Nephron progenitor cell (in vitro differentiated cells): ENCODE results near the gene MAST2.

Source experiments
- DNase-seq: peaks from one replicate; pipeline ENCODE4 v3.0.0; 2021
- H3K27ac Mint-ChIP-seq: 2 replicates; pipeline ENCODE4 v1.8.0; 2021; ENCODE audit warnings: mild to moderate bottlenecking, moderate library complexity, mixed read lengths
- H3K27me3 Mint-ChIP-seq: 2 replicates; pipeline ENCODE4 v1.8.0; 2021; ENCODE audit warnings: mild to moderate bottlenecking, low read depth, mixed read lengths; ENCODE audit not compliant: poor library complexity
- H3K36me3 Mint-ChIP-seq: 2 replicates; pipeline ENCODE4 v1.8.0; 2021; ENCODE audit warnings: low read depth, mixed read lengths
- H3K4me1 Mint-ChIP-seq: 2 replicates; pipeline ENCODE4 v1.8.0; 2021; ENCODE audit warnings: mixed read lengths
- H3K4me3 Mint-ChIP-seq: 2 replicates; pipeline ENCODE4 v1.8.0; 2021; ENCODE audit warnings: mild to moderate bottlenecking, moderate library complexity, mixed read lengths
- H3K9me3 Mint-ChIP-seq: 2 replicates; pipeline ENCODE4 v1.8.0; 2021; ENCODE audit warnings: mild to moderate bottlenecking, moderate library complexity, mixed read lengths
- TF ChIP-seq, protein P1 (sequence below): fragments of 200-600 bp; sonication (generic); IDR thresholded peaks from 2 replicates; pipeline ENCODE4 v1.5.0; 2021; ENCODE audit warnings: antibody characterized with exemption

The MAST2 gene

DNA sequence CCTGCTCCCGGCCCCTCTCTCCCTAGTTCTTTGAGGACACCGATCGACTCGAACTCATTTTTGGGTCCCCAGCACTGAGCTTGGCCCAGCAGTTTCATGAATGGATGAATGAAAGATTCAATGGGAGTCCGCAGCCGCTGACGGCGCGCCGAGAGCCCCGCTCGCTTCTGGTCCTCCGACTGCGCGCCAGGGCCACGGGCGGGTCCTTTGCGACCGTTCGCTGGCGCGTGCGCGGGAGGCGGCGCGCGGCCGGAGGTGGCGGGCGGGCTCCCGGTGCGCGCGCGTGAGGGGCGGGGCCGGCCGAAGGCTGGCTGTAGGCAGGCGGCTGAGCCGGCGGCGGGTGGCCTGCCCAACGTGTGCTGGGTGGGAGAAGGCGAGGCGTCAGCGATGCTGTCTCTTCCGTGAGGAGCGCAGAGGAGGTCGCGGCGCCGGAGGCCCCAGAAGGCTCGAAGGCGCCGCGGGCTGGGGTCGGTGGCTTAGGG lies at the start of gene MAST2:
TSS of gene MAST2 (plus strand) at position 314 of the 482 bp plus-strand sequence. CDS start 284 bp downstream, outside the sequence.
- DNase-seq: peak; percentile 95
- peaks cover 8% of the 10 kb centered on the region for H3K27me3 Mint-ChIP-seq
- H3K4me3 Mint-ChIP-seq: peak within 1 kb of the TSS; percentile 98
- H3K36me3 Mint-ChIP-seq: peaks cover 27% of the 10 kb centered on the region
- H3K4me1 Mint-ChIP-seq: peaks cover 46% of the 10 kb centered on the region
- TF ChIP-seq, protein P1, sequence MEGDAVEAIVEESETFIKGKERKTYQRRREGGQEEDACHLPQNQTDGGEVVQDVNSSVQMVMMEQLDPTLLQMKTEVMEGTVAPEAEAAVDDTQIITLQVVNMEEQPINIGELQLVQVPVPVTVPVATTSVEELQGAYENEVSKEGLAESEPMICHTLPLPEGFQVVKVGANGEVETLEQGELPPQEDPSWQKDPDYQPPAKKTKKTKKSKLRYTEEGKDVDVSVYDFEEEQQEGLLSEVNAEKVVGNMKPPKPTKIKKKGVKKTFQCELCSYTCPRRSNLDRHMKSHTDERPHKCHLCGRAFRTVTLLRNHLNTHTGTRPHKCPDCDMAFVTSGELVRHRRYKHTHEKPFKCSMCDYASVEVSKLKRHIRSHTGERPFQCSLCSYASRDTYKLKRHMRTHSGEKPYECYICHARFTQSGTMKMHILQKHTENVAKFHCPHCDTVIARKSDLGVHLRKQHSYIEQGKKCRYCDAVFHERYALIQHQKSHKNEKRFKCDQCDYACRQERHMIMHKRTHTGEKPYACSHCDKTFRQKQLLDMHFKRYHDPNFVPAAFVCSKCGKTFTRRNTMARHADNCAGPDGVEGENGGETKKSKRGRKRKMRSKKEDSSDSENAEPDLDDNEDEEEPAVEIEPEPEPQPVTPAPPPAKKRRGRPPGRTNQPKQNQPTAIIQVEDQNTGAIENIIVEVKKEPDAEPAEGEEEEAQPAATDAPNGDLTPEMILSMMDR: no peak
- peak within 1 kb of the TSS; percentile 88 for H3K27ac Mint-ChIP-seq
- H3K9me3 Mint-ChIP-seq: peaks cover 7% of the 10 kb centered on the region

DNA sequence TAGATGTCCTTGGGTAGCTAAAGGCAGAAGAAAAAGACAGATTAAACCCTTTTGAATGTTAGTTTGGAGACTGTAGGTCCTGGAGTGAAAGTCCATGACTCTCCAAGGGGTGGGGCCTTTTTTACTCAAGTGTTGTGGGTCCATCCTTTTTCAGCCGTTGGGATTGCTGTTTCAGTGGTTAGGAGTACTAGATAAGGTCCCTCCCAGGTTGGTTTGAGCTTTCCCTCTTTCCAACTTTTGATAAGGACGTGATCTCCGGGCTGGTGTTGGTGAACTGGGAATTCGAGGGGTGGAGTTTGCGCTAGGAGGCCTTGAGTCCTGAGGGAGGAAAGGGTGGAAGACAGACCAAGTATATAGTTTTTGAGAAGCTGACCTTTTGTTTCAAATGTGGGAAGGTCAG lies 47.7 kb upstream of the MAST2 start:
- TF ChIP-seq, protein P1: no peak
- peaks cover 15% of the 10 kb centered on the region for H3K4me1 Mint-ChIP-seq
- peaks cover 9% of the 10 kb centered on the region for H3K36me3 Mint-ChIP-seq
- H3K9me3 Mint-ChIP-seq: peaks cover 29% of the 10 kb centered on the region
- H3K27ac Mint-ChIP-seq: no peak overlapping the region
- peaks cover 3% of the 10 kb centered on the region for H3K27me3 Mint-ChIP-seq
- no peak overlapping the region for H3K4me3 Mint-ChIP-seq
- DNase-seq: no peak

DNA sequence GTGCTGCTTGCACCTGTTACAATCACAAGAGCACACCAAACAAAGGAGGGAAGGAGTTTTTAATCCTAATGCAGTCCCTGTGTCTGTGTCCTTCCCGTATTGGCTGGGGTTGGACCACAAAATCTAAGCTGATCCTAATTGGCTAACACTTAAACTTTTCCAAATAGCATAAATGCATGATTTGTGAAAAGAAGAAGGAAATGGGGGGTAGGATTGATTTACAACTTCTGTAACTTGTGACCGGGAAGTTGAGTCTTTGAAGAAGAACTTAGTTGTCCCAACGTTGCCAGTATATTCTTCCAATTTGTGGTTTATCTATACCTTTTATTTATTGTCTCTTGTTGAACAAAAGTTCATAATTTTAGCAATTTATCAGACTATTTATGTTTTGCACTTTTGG lies 41.1 kb upstream of the MAST2 start:
- Mint-ChIP-seq H3K27me3 (peaks cover 5% of the 10 kb centered on the region), H3K36me3 (no peaks in the 10 kb centered on the region), H3K4me1 (peaks cover 3% of the 10 kb centered on the region), H3K9me3 (peaks cover 13% of the 10 kb centered on the region), H3K27ac (no peak overlapping the region), H3K4me3 (no peak overlapping the region)
- TF ChIP-seq, protein P1: no peak
- no peak for DNase-seq

DNA sequence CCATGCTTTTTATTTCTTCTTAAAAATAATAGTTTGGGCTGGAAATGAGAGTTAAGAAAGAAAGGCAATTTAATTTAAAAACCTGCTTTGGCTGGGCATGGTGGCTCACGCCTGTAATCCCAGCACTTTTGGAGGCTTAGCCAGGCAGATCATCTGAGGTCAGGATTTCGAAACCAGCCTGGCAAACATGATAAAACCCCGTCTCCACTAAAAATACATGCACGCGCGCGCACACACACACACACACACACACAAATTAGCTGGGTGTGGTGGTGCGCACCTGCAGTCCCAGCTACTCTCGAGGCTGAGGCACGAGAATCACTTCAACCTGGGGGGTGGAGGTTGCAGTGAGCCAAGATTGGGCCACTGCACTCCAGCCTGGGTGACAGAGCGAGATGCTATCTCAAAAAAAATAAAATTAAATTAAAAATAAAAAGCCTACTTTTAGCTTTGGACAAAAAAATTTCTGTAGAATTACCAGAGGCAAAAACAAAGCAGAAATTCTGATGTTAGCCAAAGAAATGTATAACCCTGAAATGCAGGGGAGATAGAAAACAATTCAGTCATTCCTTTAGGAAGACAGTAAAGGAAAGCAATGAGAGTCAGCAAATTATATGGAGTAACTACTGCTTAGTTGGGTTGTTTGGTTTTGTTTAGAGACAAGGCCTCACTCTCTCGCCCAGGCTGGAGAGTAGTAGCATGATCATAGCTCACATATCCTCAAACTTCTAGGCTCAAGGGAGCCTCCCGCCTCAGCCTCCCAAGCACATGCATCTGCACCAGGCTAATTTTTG lies 37.2 kb upstream of the MAST2 start:
- H3K27ac Mint-ChIP-seq: no peak overlapping the region
- H3K36me3 Mint-ChIP-seq: no peaks in the 10 kb centered on the region
- DNase-seq: no peak
- no peak overlapping the region for H3K4me3 Mint-ChIP-seq
- TF ChIP-seq, protein P1: no peak
- H3K4me1 Mint-ChIP-seq: peaks cover 25% of the 10 kb centered on the region
- peaks cover 13% of the 10 kb centered on the region for H3K9me3 Mint-ChIP-seq
- peaks cover 5% of the 10 kb centered on the region for H3K27me3 Mint-ChIP-seq

DNA sequence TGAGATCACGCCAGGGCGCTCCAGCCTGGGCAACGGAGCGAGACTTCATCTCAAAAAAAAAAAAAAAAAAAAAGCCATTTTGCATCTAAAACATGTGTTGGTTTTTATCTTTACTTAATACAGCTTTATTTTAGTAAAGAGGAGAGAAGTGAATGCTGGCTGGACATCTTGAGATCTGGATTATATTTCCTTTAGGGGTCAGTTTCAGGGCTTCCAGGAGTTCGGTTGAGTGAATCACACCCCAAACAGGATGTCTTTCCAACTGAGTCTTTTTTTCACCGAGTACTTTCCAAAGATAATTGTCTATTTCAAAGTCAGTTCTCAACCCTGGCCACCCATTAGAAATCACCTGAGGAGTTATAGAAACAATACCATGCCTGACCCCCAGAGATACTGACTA lies 36.4 kb upstream of the MAST2 start:
- H3K36me3 Mint-ChIP-seq: no peaks in the 10 kb centered on the region
- H3K27ac Mint-ChIP-seq: peak overlapping the region; percentile 61
- H3K4me1 Mint-ChIP-seq: peaks cover 25% of the 10 kb centered on the region
- H3K9me3 Mint-ChIP-seq: peaks cover 13% of the 10 kb centered on the region
- no peak for DNase-seq
- peaks cover 7% of the 10 kb centered on the region for H3K27me3 Mint-ChIP-seq
- H3K4me3 Mint-ChIP-seq: no peak overlapping the region
- TF ChIP-seq, protein P1: no peak
